GM19099 (cell line): Measurements from ENCODE around the gene MTF1.

Experiments
- POLR2A ChIP-seq: IDR thresholded peaks from 3 replicates; pipeline ENCODE4 v1.6.1; 2011; ENCODE audit warnings: low read depth; ENCODE audit not compliant: insufficient read length; ENCODE audit errors: extremely low read depth

MTF1 gene

DNA sequence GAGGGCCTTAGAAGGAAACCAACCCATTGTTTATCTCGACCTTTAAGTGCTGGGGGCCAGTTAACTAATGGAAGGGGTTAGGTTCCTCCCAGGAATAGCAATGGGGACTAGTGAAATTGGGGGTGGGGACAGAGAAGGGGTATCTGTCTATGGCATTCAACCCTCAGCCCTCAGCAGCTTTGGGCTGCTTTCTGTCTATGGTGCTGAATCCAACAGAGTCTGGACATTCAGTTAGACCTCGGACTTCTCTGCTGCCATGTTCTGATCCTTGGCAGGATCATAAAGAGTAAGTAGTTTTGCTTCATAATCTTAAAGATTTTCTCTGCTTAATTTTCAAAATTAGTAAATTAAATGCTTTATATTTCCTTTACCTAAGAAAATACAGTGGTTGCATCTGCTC is 91.9 kb downstream of the MTF1 start:
- no peak for TF ChIP-seq POLR2A

DNA sequence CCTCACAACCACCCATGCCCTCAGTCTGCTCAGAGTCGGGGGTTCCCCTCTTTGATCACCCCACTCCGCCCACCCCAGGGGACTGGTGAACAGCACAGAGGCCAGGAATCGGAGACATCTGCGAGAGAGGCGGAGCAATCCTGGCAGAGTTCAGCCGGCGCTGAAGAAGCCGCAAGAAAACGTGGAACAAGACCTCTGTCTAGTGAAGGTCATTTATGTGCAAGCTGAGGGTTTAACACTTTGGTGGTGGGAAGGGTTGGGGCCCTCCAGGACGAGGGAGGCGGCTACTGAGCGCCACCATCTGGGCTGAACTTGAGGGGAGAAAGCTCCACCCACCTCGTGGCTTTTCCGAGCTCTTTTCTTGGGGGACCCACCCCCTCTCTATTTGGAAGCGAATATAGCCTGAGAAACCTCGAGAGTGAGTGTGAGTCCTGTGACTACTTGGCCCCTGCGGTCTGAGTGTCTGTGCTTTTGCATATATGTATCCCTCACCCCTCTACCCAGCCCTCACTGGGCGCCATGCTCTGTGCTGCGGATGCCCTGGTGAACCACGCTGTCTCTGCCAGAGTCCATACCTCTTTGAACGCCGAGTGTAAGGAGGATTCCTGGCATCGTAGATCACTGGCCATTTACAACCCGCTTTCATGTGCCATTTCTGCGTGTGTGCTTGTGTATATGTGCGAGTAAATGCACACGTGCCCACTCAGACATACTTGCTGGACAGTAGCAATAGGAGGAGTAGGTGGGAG is 93.3 kb downstream of the MTF1 start:
- no peak for TF ChIP-seq POLR2A

DNA sequence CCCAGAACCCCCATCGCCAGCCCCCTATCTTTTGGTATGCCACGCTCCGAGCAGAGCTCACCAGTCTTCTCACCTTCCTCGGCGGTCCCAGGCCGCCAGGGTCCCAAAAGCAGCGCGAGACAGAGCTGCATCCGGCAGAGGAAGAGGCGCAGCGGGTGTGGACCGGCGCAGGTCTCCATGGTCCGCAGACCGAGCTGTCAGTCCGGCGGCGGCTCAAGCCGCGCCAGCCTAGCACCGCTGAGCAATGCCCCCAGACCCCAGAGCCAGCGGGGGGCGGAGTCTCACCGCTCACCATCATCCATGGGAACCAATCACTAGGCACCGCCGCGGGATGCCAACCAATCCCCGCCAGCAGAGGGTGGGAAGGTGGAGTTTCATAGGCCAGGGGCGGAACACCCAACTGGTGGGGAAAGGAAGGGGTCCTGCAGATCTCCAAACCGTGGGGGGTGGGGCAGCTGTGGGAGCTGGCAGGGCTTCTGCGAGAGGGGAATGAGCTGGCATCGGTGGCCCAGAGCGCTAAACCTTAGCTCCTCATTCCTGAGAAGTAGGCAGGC is 94.4 kb downstream of the MTF1 start, which contains the start of gene EPHA10:
Gene EPHA10, minus strand, starts transcription at position 233 of the 554 bp plus-strand sequence. Its CDS starts 54 bp downstream, at position 179.
- no peak for TF ChIP-seq POLR2A

DNA sequence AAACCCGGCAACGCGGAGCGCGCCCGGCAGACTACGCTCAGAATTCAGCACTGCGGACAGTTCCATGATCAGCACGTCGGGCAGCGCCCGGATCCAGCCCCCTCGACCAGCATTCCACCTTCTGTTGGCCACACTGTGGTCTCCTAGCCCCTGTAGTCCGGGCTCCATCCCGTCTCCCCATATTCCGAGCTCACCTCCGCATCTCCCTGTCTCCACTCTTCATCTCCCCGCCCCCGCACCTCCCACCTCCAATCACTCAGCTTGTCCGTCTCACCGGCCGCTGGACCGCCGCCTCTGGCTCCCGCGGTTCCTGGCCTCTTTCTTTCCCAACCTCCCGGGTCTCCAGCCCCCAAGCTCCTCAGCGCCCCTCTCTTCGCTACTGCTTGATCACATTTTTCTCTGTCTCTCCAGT is 95.0 kb downstream of the MTF1 start:
- TF ChIP-seq POLR2A = no peak

DNA sequence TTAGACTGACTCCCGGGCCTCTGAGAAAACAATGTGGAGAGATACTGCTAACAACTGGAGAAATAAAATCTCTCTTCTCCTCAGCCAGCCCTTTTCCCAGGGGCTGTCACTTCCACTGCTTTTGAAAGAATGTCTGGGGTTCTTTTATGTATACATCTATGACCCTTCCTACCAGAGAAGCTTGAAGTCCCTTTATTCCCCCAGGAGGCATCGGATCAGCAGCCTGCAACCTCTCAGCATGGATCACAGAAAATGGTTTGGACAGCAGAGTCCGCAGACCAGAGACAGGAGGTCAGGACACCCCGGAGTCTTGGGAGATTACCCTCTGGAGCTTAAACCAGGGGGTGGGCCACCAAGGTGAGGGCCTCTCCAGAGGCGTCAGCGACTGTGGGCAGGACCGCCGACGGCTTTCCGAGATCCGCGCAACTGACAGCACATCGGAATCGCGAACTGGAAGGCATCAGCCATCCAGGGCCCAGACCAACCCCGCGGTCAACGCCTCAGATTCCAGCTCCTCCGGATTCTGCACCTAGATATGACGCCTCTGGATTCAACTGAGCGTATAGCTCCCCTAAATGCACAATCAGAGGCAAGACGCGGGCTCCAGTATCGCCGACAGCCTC is 95.5 kb downstream of the MTF1 start:
- no peak for TF ChIP-seq POLR2A

DNA sequence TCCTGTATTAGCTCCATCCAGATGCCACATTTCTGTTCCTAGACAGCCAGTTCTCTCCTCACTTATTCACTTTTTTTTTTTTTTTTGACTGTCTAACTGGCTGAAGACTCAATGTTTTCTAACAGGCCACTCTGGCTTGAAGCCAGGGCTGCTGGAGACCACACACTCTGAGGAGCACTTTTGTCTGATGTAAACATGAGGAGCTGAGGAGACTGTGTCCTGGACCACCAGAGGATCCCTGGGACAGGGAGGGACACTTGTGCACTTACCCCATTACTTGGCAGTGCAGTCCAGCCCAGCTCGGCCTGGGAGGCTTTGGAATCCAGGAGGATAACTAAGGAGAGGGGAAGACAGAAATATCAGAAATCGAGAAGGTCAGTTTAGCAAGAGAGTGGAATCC is 96.9 kb downstream of the MTF1 start:
- TF ChIP-seq POLR2A = no peak

DNA sequence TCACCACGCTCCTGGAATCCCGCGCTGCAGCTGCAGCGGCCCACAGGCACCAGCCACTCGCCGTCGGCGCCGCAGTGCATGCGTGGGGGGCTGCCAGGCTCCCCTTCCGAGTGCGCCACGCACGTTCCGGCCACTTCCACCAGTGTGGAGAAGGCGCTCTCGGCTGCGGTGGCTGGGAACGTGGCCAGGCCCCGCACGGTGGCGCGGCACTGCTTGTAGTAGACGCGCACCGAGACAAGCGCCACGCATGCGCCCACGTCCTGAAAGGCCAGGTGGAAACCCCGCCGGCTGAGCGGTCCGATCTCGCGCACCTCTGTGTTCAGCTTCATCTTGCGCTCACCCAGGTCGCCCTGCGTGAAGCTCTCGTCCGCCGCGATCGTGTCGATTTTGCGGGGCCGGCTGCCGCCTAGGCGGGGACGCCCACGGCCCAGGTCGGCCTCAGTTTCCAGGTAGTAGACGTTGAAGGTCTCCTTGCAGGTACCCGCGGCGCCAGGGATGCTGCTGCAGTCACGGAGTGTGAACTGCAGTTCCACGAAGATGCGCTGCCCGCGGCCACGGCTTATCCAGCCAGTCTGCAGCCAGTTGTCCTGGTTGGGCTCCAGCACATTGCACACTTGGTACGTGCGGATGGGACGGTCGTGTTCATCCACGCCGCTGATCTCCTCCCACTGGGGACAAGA is 97.8 kb downstream of the MTF1 start:
- no peak for TF ChIP-seq POLR2A
